ENCODE measurements around the gene FGF14.
"Not testable (repeated sequence)": the region's sequence is repeated elsewhere in the genome, so short reads cannot be mapped to it uniquely, and the experiment has no call there.

The FGF14 gene

GRCh38 chr13:102038787-102039186, 363.1 kb downstream of the FGF14 start:
- in situ Hi-C loops (cut with HindIII; ENCODE audit: low pct_ligation_motif_present, low pct_unique_long_range_greater_than_20kb, low sequenced_read_pairs) = no loop called here
- DNase-seq = no peak

- in situ Hi-C loops (cut with HindIII; ENCODE audit: low pct_ligation_motif_present, low pct_unique_long_range_greater_than_20kb, low sequenced_read_pairs) = no loop called here
- DNase-seq = no peak
Observed at GRCh38 chr13:102035969-102036368, 365.9 kb downstream of the FGF14 start.

- in situ Hi-C loops (cut with HindIII; ENCODE audit: low pct_ligation_motif_present, low pct_unique_long_range_greater_than_20kb, low sequenced_read_pairs) = no loop called here
Observed at GRCh38 chr13:102033857-102034331, 368.0 kb downstream of the FGF14 start.

DNA sequence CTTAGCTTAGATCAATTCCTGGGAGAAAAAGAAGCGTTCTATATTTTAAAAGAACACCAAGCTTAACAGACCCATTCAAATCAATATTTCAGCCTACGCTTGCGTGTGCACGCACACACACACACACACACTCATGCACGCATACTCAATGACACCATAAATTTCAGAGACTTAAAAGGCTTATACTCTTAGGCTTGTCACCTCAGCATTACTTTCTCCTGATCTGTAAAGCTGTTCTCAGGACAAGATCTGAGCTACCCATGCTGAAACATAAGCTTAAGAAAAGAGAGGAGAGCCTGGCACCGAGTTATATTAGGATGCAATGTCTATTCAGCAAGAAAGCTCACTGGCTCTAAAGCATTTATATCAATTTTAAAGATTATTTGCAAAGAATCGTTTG, 368.5 kb downstream of the FGF14 start:
- in situ Hi-C loops (cut with HindIII; ENCODE audit: low pct_ligation_motif_present, low pct_unique_long_range_greater_than_20kb, low sequenced_read_pairs) = no loop called here
- no peak for DNase-seq

More at GRCh38 chr13:102033857-102034331, 368.0 kb downstream of the FGF14 start:
- no peak for DNase-seq

- DNase-seq = no peak
Observed at GRCh38 chr13:102028868-102029267, 373.0 kb downstream of the FGF14 start.

DNA sequence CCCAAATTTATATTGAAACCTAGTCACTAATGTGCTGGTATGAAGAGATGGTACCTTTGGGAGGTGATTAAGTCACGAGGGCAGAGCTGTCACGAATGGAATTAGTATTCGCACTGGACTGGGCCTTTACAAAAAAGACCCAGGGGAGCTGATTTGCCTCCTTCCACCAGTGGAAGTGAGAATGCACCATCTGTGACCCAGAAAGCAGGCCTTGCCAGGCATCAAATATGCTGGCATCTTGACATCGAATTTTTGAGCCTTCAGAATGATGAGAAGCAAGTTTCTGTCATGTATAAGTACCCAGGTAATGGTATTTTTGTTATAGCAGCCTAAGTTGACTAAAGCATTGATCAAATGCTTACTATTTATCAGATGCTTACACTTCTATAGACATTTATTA, 373.6 kb downstream of the FGF14 start:
- in situ Hi-C loops (cut with HindIII; ENCODE audit: low pct_ligation_motif_present, low pct_unique_long_range_greater_than_20kb, low sequenced_read_pairs) = no loop called here
- no peak for DNase-seq

More at GRCh38 chr13:102028868-102029267, 373.0 kb downstream of the FGF14 start:
- in situ Hi-C loops (cut with HindIII; ENCODE audit: low pct_ligation_motif_present, low pct_unique_long_range_greater_than_20kb, low sequenced_read_pairs) = no loop called here

GRCh38 chr13:102021777-102022176, 380.1 kb downstream of the FGF14 start:
- in situ Hi-C loops (cut with HindIII; ENCODE audit: low pct_ligation_motif_present, low pct_unique_long_range_greater_than_20kb, low sequenced_read_pairs) = no loop called here
- DNase-seq = no peak

DNA sequence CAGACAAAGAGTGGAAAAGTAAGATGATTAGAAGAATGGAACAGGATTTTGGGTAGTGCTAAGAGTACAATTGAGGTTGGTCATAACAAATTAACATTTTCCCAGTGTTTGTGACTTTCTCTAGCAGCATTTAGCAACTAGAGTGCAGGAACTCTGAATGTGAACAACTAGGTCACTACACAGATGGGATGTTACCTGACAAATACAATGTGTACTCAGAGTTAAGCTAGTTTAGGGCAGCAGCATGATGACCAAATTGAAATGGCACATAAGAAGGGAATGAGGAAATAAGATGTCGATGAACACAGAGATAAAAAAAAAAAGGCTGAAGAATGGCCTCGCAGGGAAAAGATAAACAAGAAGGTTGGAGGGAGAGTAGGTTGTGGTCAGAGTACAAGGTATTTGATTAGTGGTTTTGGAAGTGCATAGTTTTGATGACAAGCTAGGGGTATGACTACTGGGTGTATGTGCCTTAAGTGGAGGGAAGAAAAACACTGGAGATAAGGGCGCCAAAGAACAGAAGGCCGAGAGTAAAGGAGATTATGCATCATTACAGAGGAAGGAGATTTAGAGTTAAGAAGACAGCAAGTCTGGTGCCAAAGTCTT, 381.1 kb downstream of the FGF14 start:
- no peak for DNase-seq

DNA sequence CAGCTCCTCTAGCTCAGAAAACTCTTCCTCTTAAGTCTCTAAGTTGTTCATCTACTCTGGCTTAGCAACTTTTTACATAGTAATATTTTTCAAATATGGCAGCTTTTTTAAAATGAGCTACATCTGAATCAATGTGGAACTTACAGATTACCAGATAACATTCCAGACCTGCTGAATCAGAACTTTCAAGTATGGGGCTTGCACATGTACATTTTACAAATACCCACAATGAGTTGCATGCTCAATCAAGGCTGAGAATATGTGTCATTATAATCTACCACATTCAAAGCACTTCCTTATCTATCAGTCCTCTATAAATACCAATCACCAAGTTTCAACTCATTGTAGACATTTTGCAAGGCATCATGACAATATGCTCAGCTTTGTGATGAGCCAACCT, 383.1 kb downstream of the FGF14 start:
- in situ Hi-C loops (cut with HindIII; ENCODE audit: low pct_ligation_motif_present, low pct_unique_long_range_greater_than_20kb, low sequenced_read_pairs) = no loop called here
- DNase-seq = no peak

More for the DNA sequence above, 381.1 kb downstream of the FGF14 start:
- in situ Hi-C loops (cut with HindIII; ENCODE audit: low pct_ligation_motif_present, low pct_unique_long_range_greater_than_20kb, low sequenced_read_pairs) = no loop called here

DNA sequence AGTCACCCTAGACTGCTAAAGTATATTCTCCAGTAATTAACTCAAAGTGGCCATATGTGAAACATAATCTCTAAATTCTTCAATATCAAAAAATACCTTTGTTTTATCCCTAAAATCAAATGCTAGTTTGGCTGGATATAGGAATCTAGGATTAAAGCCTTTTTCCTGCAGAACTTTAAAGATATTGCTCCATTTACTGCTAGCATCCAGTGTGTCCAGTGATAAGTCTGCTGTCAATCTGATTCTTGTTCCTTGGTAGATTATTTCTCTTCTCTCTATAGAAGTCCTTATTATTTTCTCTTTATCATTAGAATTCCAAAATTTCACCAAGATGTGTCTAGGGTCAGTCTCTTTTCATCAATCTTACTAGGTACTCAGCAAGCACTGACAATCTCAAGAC, 384.6 kb downstream of the FGF14 start:
- no peak for DNase-seq
- in situ Hi-C loops (cut with HindIII; ENCODE audit: low pct_ligation_motif_present, low pct_unique_long_range_greater_than_20kb, low sequenced_read_pairs) = no loop called here

DNA sequence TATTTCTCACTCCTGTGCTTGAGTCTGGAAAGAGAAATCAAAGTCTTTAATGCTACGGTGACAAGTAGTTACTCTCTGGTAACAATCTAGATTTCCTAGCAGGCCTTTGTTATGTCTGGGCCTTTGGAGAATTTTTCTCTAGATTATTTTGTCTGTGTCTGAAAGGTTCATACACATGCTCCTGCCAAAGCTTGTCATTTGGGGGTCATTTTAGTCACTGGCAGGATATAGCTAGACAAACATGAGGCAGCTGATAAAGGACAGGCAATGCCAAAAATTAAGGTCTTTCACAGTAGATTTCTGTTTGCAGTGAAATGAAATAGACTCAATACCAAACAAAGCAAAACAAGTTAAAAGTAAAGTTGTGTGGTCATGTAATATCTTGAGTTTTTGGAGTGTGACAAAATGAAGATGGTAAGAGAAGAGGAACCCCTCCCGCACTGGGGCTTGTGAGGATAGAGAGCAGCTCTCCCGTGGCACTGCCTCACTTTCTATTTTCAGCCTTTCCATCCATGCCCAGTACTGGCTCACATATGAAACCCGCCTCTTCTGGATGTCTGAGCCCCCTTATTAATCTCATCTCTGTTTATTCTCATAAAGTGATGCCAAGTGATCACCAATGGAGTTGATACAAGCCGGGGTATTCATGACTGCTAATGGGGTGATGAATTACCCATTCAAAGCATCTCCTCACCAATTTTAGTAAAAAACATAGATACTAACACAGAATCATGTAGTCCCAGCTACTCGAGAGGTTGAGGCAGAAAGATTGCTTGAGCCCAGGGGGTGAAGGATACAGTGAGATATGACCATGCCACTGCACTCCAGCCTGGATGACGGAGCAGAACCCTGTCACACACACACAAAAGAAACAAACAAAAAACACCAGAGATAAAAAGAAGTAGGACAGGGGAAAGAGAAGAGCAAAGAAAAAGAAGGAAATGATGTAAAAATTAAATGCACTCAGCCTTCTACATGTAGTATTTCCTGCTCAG, 389.3 kb downstream of the FGF14 start:
- no peak for DNase-seq
- in situ Hi-C loops (cut with HindIII; ENCODE audit: low pct_ligation_motif_present, low pct_unique_long_range_greater_than_20kb, low sequenced_read_pairs) = no loop called here

DNA sequence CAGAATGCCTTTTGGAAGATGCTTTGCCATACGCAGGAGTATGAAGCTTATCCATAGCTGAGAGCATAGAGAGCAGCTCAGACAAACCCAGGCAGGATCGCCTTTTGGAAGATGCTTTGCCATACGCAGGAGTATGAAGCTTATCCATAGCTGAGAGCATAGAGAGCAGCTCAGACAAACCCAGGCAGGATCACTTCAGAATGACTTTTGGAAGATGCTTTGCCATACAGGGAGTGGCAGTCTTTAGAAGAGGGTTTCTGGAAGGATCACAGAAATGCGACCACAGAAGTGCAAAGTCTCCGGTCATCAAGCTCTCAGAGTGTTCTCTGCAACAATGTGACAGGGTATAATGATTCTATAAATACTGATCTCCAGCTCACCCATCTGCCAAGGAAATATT, 390.4 kb downstream of the FGF14 start:
- DNase-seq; in situ Hi-C loops (cut with HindIII; ENCODE audit: low pct_ligation_motif_present, low pct_unique_long_range_greater_than_20kb, low sequenced_read_pairs): not testable (repeated sequence)

DNA sequence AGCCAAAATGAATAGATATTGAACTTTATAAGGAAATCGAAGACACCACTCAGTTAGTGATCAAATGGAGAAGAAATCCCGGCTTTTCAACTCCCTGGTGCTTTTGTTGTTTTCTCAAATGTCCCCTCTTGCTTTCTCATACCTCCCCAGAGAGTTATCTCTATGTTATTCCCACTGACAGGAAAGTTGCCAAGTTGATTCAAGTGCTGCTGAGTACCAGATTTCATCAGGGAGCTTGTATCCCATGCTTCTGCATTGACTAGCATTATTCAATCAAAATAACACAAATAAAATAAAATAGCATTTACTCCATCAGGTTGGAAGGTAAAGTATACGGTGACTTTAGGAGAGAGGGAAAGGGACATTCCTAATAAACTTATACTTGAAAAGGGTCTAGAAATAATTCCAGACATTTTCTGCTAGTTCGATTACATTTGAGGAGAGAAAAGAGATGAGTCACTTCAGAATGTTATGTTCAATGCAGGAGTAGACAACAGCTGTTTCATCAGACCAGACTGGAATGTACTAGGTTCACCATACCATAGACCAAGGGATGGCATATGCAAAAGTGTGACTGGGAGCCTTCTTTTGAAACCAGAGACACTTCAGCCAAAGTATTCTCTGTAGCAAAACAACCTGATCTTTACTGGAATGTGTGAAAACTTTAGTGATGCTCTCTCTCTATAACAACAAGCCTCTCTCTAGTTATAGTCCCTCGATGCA, 397.8 kb downstream of the FGF14 start:
- no peak for DNase-seq
- in situ Hi-C loops (cut with HindIII; ENCODE audit: low pct_ligation_motif_present, low pct_unique_long_range_greater_than_20kb, low sequenced_read_pairs) = no loop called here

DNA sequence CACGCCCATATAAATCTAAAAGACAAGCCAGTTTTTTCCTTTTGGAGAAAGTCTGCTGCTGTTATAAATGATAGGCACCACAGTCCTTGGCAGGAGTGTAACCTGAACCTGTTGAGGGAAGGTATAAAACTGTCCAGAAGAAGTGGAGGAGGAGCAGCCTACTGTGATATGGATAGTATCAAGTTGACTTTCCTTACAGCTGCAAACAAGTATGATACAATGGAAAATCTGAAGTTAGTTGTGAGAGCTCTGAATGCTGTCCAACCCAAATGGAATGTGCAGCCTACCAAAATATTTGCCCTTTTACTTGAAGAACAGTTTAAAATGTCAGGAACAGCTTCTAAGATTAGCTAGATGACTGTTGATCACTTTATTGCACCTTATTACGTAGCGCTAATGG, 399.6 kb downstream of the FGF14 start:
- in situ Hi-C loops (cut with HindIII; ENCODE audit: low pct_ligation_motif_present, low pct_unique_long_range_greater_than_20kb, low sequenced_read_pairs) = no loop called here
- DNase-seq = no peak

DNA sequence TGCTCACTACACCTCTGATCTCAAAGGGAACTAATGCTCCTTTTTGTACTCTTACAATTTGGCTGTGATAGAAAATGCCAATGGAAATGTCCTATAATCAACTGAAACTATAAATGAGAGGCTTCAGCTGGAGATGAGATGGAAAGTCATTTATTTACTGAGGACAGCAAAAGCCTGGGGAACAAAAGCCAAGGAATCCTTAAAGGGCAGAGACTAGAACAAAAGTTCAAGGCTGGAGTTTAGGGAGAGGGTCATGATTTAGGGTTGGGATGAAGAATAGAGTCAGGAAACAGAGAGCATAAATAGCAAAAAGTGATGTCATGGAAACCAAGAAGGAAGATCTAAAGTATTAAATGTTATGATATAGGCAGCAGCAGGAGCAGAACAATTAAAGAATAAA, 401.1 kb downstream of the FGF14 start:
- in situ Hi-C loops (cut with HindIII; ENCODE audit: low pct_ligation_motif_present, low pct_unique_long_range_greater_than_20kb, low sequenced_read_pairs) = no loop called here
- no peak for DNase-seq

GRCh38 chr13:101998129-101998528, 403.7 kb downstream of the FGF14 start:
- in situ Hi-C loops (cut with HindIII; ENCODE audit: low pct_ligation_motif_present, low pct_unique_long_range_greater_than_20kb, low sequenced_read_pairs) = no loop called here
- no peak for DNase-seq

DNA sequence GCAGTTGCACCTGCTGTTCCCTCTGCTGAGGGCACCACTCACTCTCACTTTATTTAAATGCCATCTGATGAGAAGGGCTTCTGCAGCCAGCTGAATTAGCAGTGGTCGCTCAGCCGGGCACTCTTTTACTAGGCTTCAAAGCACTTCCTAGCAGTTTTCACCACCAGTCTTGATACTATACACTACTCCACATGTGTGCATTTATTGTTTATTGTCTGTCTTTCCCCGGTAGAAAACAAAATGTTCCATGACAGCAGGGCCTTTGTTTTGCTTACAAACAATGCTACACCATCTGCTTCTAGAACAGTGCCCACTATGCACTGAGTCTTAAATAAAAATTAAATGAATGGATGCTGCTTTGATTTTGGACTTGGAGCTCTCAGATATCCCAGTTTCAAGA, 404.9 kb downstream of the FGF14 start:
- no peak for DNase-seq
- in situ Hi-C loops (cut with HindIII; ENCODE audit: low pct_ligation_motif_present, low pct_unique_long_range_greater_than_20kb, low sequenced_read_pairs) = no loop called here

- in situ Hi-C loops (cut with HindIII; ENCODE audit: low pct_ligation_motif_present, low pct_unique_long_range_greater_than_20kb, low sequenced_read_pairs) = no loop called here
- no peak for DNase-seq
Observed at GRCh38 chr13:101989798-101990350, 412.0 kb downstream of the FGF14 start.

GRCh38 chr13:101988140-101988539, 413.7 kb downstream of the FGF14 start:
- no peak for DNase-seq
- in situ Hi-C loops (cut with HindIII; ENCODE audit: low pct_ligation_motif_present, low pct_unique_long_range_greater_than_20kb, low sequenced_read_pairs) = no loop called here

Measured in ACHN (cell line).